GM23338 (cell line): Measurements from ENCODE around the gene LRRC17. TPM values are rescaled to one million over a fixed set of nuclear protein-coding genes. Genes with fewer than 3 reads are reported as not detected.

Source experiments
- ATAC-seq: fragments of 200-7000 bp; cut with Tn5 transposase; 3 replicates; pipeline ENCODE4 v1.9.1; 2020
- DNase-seq: peaks from one replicate; pipeline ENCODE4 v3.0.0-alpha.2; 2015; ENCODE audit warnings: low spot score
- H2AFZ ChIP-seq: fragments of 200-600 bp; sonication (generic); 2 replicates; pipeline ENCODE4 v1.8.0; 2016; ENCODE audit warnings: antibody characterized with exemption, mild to moderate bottlenecking, moderate library complexity
- H3F3A ChIP-seq: fragments of 200-600 bp; sonication (generic); replicated peaks from 2 replicates; pipeline ENCODE4 v1.8.0; 2017; ENCODE audit warnings: antibody characterized with exemption, mixed run types, low read depth
- H3K27ac ChIP-seq: fragments of 200-600 bp; sonication (generic); 2 replicates; pipeline ENCODE4 v1.6.1; 2016; ENCODE audit warnings: low read depth
- H3K27me3 ChIP-seq: fragments of 200-600 bp; sonication (generic); 2 replicates; pipeline ENCODE4 v1.8.0; 2016; ENCODE audit warnings: mild to moderate bottlenecking, mixed run types, moderate library complexity; ENCODE audit not compliant: insufficient read depth
- H3K36me3 ChIP-seq: fragments of 200-600 bp; sonication (generic); 2 replicates; pipeline ENCODE4 v1.8.0; 2016; ENCODE audit warnings: mild to moderate bottlenecking; ENCODE audit not compliant: insufficient read depth
- H3K4me1 ChIP-seq: fragments of 200-600 bp; sonication (generic); 2 replicates; pipeline ENCODE4 v1.8.0; 2016; ENCODE audit warnings: mild to moderate bottlenecking, moderate library complexity; ENCODE audit not compliant: insufficient read depth
- H3K4me2 ChIP-seq: fragments of 200-600 bp; sonication (generic); 2 replicates; pipeline ENCODE4 v1.7.1; 2017; ENCODE audit warnings: mixed run types
- H3K4me3 ChIP-seq: fragments of 200-600 bp; sonication (generic); 2 replicates; pipeline ENCODE4 v1.6.1; 2016; ENCODE audit warnings: mixed run types
- H3K79me2 ChIP-seq: fragments of 200-600 bp; sonication (generic); replicated peaks from 2 replicates; pipeline ENCODE4 v1.8.0; 2017; ENCODE audit warnings: mild to moderate bottlenecking; ENCODE audit not compliant: insufficient read depth
- H3K9me2 ChIP-seq: fragments of 200-600 bp; sonication (generic); 2 replicates; pipeline ENCODE4 v1.8.0; 2017; ENCODE audit not compliant: insufficient read depth
- H4K20me1 ChIP-seq: fragments of 200-600 bp; sonication (generic); replicated peaks from 2 replicates; pipeline ENCODE4 v1.8.0; 2017; ENCODE audit warnings: mild to moderate bottlenecking; ENCODE audit not compliant: insufficient read depth
- H3K27ac Mint-ChIP-seq: 2 replicates; pipeline ENCODE4 v1.8.0; 2020; ENCODE audit warnings: inconsistent platforms, mild to moderate bottlenecking, moderate library complexity, mixed read lengths
- H3K27me3 Mint-ChIP-seq: 3 replicates; pipeline ENCODE4 v1.8.0; 2022; ENCODE audit warnings: low read depth, mild to moderate bottlenecking, moderate library complexity, mixed read lengths, inconsistent platforms; ENCODE audit not compliant: insufficient read depth, poor library complexity
- H3K36me3 Mint-ChIP-seq: 3 replicates; pipeline ENCODE4 v1.8.0; 2021; ENCODE audit warnings: low read depth, mild to moderate bottlenecking, inconsistent platforms, moderate library complexity, mixed read lengths
- H3K4me1 Mint-ChIP-seq: 3 replicates; pipeline ENCODE4 v1.8.0; 2020; ENCODE audit warnings: mild to moderate bottlenecking, inconsistent platforms, mixed read lengths
- H3K4me3 Mint-ChIP-seq: 3 replicates; pipeline ENCODE4 v1.8.0; 2021; ENCODE audit warnings: moderate library complexity, mild to moderate bottlenecking, inconsistent platforms, mixed read lengths
- H3K9me3 Mint-ChIP-seq: 3 replicates; pipeline ENCODE4 v1.8.0; 2020; ENCODE audit warnings: moderate library complexity, mild to moderate bottlenecking, inconsistent platforms, mixed read lengths
- CREB1 ChIP-seq: fragments of 250-450 bp; sonication (Bioruptor Pico); IDR thresholded peaks from 2 replicates; pipeline ENCODE4 v1.5.0; 2020; ENCODE audit warnings: low read depth, mild to moderate bottlenecking, moderate library complexity
- EZH2 ChIP-seq: fragments of 200-600 bp; sonication (generic); IDR thresholded peaks from one replicate; pipeline ENCODE4 v1.8.0; 2017; ENCODE audit warnings: antibody characterized with exemption, mild to moderate bottlenecking, low read depth; ENCODE audit not compliant: unreplicated experiment
- NANOG ChIP-seq: IDR thresholded peaks from 2 replicates; pipeline ENCODE4 v1.6.1; 2016; ENCODE audit warnings: antibody characterized with exemption, borderline replicate concordance
- ZNF331 ChIP-seq: fragments of 250-450 bp; sonication (Bioruptor Pico); IDR thresholded peaks from 2 replicates; pipeline ENCODE4 v1.5.0; 2020; ENCODE audit warnings: low read depth, mild to moderate bottlenecking, moderate library complexity
- polyA plus RNA-seq: library from polyadenylated mRNA; unstranded; fragments of >200 nt; fragmentation: Nextera tagmentation; extraction: Ambion mirVana; gene quantifications from 2 replicates; pipeline ENCODE4 v1.2.1, GENCODE V29; 2016
- total RNA-seq: library from RNA; depleted of rRNA; stranded (reverse); fragments of >200 nt; shearing (Covaris generic); gene quantifications from 2 replicates; pipeline ENCODE4 v1.2.3, GENCODE V29; 2014
- TF ChIP-seq, protein P1 (sequence below), 2 experiments: fragments of 200-600 bp in 1 of 2; sonication (generic) in 1 of 2; conservative IDR thresholded peaks; 2 replicates each; pipeline versions ENCODE4 v1.5.1 to v1.6.1; 2016 to 2017; ENCODE audit warnings: antibody characterized with exemption in 2 of 2, low read depth in 2 of 2, mild to moderate bottlenecking in 2 of 2, moderate library complexity in 1 of 2
- TF ChIP-seq, protein P2 (sequence below): IDR thresholded peaks from one replicate; pipeline ENCODE4 v1.6.1; 2018; ENCODE audit warnings: antibody characterized with exemption; ENCODE audit not compliant: unreplicated experiment
- TF ChIP-seq, protein P3 (sequence below): IDR thresholded peaks from 2 replicates; pipeline ENCODE4 v1.6.1; 2016; ENCODE audit warnings: antibody characterized with exemption

The LRRC17 gene
- total and polyA plus RNA-seq, 2 experiments from 2014 or later, result 2.8 to 3.1 TPM

DNA sequence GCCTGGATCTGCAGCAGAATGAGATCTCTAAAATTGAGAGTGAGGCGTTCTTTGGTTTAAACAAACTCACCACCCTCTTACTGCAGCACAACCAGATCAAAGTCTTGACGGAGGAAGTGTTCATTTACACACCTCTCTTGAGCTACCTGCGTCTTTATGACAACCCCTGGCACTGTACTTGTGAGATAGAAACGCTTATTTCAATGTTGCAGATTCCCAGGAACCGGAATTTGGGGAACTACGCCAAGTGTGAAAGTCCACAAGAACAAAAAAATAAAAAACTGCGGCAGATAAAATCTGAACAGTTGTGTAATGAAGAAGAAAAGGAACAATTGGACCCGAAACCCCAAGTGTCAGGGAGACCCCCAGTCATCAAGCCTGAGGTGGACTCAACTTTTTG, 21.4 kb downstream of the LRRC17 start (continued):
- TF ChIP-seq, protein P1, sequence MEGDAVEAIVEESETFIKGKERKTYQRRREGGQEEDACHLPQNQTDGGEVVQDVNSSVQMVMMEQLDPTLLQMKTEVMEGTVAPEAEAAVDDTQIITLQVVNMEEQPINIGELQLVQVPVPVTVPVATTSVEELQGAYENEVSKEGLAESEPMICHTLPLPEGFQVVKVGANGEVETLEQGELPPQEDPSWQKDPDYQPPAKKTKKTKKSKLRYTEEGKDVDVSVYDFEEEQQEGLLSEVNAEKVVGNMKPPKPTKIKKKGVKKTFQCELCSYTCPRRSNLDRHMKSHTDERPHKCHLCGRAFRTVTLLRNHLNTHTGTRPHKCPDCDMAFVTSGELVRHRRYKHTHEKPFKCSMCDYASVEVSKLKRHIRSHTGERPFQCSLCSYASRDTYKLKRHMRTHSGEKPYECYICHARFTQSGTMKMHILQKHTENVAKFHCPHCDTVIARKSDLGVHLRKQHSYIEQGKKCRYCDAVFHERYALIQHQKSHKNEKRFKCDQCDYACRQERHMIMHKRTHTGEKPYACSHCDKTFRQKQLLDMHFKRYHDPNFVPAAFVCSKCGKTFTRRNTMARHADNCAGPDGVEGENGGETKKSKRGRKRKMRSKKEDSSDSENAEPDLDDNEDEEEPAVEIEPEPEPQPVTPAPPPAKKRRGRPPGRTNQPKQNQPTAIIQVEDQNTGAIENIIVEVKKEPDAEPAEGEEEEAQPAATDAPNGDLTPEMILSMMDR (conservative IDR thresholded peaks at IDR 0.05; ENCODE audit: low read depth in 2 of 2), result no peak
- TF ChIP-seq ZNF331, result no peak
- TF ChIP-seq, protein P2, sequence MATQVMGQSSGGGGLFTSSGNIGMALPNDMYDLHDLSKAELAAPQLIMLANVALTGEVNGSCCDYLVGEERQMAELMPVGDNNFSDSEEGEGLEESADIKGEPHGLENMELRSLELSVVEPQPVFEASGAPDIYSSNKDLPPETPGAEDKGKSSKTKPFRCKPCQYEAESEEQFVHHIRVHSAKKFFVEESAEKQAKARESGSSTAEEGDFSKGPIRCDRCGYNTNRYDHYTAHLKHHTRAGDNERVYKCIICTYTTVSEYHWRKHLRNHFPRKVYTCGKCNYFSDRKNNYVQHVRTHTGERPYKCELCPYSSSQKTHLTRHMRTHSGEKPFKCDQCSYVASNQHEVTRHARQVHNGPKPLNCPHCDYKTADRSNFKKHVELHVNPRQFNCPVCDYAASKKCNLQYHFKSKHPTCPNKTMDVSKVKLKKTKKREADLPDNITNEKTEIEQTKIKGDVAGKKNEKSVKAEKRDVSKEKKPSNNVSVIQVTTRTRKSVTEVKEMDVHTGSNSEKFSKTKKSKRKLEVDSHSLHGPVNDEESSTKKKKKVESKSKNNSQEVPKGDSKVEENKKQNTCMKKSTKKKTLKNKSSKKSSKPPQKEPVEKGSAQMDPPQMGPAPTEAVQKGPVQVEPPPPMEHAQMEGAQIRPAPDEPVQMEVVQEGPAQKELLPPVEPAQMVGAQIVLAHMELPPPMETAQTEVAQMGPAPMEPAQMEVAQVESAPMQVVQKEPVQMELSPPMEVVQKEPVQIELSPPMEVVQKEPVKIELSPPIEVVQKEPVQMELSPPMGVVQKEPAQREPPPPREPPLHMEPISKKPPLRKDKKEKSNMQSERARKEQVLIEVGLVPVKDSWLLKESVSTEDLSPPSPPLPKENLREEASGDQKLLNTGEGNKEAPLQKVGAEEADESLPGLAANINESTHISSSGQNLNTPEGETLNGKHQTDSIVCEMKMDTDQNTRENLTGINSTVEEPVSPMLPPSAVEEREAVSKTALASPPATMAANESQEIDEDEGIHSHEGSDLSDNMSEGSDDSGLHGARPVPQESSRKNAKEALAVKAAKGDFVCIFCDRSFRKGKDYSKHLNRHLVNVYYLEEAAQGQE, result no peak

DNA sequence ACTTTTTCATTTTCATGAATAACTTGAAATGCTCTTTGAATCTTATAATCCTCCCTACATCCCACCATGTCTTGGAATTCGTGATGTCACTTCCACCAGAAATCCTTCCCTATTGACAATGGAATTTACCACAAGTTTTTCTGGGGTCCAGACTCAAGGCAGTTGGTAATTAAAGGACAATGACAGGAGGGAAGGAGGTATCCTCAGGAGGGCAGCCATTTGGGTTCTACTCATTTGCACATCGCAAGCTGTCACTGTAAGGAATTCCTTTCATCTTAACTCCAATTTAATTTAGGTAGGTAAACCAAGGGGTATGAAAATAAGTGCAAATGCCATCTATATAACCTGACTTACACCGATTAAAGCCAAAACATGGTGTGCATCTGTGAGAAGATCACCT, 21.9 kb downstream of the LRRC17 start:
- TF ChIP-seq, protein P3, sequence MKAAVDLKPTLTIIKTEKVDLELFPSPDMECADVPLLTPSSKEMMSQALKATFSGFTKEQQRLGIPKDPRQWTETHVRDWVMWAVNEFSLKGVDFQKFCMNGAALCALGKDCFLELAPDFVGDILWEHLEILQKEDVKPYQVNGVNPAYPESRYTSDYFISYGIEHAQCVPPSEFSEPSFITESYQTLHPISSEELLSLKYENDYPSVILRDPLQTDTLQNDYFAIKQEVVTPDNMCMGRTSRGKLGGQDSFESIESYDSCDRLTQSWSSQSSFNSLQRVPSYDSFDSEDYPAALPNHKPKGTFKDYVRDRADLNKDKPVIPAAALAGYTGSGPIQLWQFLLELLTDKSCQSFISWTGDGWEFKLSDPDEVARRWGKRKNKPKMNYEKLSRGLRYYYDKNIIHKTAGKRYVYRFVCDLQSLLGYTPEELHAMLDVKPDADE, result no peak
- TF ChIP-seq CREB1 (CRISPR knock-in tag) (peak; percentile 67), EZH2 (no peak), ZNF331 (no peak), NANOG (peak; percentile 38; the same call in 1 of the 2 replicates)
- Histone ChIP-seq H3K27ac (no peak overlapping the region), H4K20me1 (no peaks in the 10 kb centered on the region), H3K79me2 (no peaks in the 10 kb centered on the region), H3K4me1 (peaks cover 58% of the 10 kb centered on the region), H3K4me2 (peak overlapping the region; percentile 58), H2AFZ (no peak overlapping the region), H3K4me3 (no peak overlapping the region), H3K27me3 (no peaks in the 10 kb centered on the region), H3K36me3 (no peaks in the 10 kb centered on the region), H3F3A (no peaks in the 10 kb centered on the region), H3K9me2 (no peaks in the 10 kb centered on the region)
- Mint-ChIP-seq H3K36me3 (no peaks in the 10 kb centered on the region), H3K4me1 (peaks cover 63% of the 10 kb centered on the region), H3K27ac (peak overlapping the region; percentile 84), H3K4me3 (peak overlapping the region; percentile 12; the same call in 2 of the 3 replicates), H3K9me3 (no peaks in the 10 kb centered on the region), H3K27me3 (no peaks in the 10 kb centered on the region)
- DNase-seq (peak; percentile 76), ATAC-seq (peak; percentile 67)
